Urinary bladder (tissue), 4 donors: Measurements from ENCODE around the gene PPM1E. TPM values are rescaled to one million over a fixed set of nuclear protein-coding genes. Genes with fewer than 3 reads are reported as not detected.
"Not testable (repeated sequence)": the region's sequence is repeated elsewhere in the genome, so short reads cannot be mapped to it uniquely, and the experiment has no call there.

ENCODE experiments used
- DNase-seq: peaks from one replicate; pipeline ENCODE4 v3.0.0-alpha.2; 2015; ENCODE audit errors: extremely low spot score
- H3K27ac ChIP-seq: one replicate; pipeline ENCODE4 v1.5.1; 2013; ENCODE audit warnings: low read depth, mild to moderate bottlenecking, moderate library complexity
- H3K36me3 ChIP-seq: one replicate; pipeline ENCODE4 v1.6.1; 2013; ENCODE audit warnings: mild to moderate bottlenecking, moderate library complexity; ENCODE audit not compliant: insufficient read depth
- H3K4me1 ChIP-seq: one replicate; pipeline ENCODE4 v1.6.1; 2013; ENCODE audit warnings: mild to moderate bottlenecking, moderate library complexity; ENCODE audit not compliant: insufficient read depth
- H3K4me3 ChIP-seq: one replicate; pipeline ENCODE4 v1.5.1; 2013; ENCODE audit warnings: low read depth, low read length
- WGBS: extraction: QIAGEN DNeasy Blood & Tissue Kit; methylation state at CpG from one replicate; pipeline ENCODE4 v1.1.7; 2013; 5-methylcytosine and 5-hydroxymethylcytosine counted together
- polyA plus RNA-seq: library from polyadenylated mRNA; stranded (reverse); fragments of 200-250 nt; gene quantifications from one replicate; pipeline ENCODE4 v1.2.3, GENCODE V29; 2013
- total RNA-seq: library from RNA; depleted of rRNA; stranded (reverse); fragments of >200 nt; gene quantifications from one replicate; pipeline ENCODE4 v1.2.3, GENCODE V29; 2014
- donor health status: healthy with polysubstance abuse.
- donor health status: healthy.

The PPM1E gene
- total RNA-seq (1.3 TPM), polyA plus RNA-seq (0.25 TPM)

DNA sequence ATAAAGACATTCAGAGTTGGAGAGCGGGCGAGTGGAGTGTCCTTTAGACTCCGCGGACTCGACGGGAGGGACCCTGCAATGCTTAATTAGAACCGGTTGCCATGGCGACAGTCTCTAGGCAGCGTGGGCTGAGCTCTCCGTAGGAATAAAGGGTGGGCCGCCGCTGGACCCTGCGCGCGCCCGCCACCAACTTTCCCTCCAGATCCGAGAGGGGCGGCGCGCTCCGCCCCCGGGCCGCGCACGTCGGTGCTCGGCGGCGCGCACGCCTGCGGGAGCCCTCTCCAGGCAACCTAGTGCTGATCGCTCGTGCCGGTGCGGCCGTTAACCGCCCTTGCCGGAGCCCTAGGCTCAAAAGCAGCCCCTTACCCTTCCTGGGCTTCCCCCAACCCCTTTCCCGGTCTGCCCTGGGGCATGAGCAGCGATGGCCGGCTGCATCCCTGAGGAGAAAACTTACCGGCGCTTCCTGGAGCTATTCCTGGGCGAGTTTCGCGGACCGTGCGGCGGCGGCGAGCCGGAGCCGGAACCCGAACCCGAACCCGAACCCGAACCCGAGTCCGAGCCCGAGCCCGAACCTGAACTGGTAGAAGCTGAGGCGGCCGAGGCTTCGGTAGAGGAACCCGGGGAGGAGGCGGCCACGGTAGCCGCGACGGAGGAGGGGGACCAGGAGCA, at the start of gene PPM1E:
PPM1E (plus strand) TSS at position 278 of the 669 bp plus-strand sequence.
- no peak within 1 kb of the TSS for H3K27ac ChIP-seq
- H3K36me3 ChIP-seq = no peaks in the 10 kb centered on the region
- under 1% methylated on average over 71 of the region's 71 CpGs for WGBS
- peak within 1 kb of the TSS; percentile 43 for H3K4me3 ChIP-seq
- peak; percentile 67 for DNase-seq
- H3K4me1 ChIP-seq = peaks cover 1% of the 10 kb centered on the region

DNA sequence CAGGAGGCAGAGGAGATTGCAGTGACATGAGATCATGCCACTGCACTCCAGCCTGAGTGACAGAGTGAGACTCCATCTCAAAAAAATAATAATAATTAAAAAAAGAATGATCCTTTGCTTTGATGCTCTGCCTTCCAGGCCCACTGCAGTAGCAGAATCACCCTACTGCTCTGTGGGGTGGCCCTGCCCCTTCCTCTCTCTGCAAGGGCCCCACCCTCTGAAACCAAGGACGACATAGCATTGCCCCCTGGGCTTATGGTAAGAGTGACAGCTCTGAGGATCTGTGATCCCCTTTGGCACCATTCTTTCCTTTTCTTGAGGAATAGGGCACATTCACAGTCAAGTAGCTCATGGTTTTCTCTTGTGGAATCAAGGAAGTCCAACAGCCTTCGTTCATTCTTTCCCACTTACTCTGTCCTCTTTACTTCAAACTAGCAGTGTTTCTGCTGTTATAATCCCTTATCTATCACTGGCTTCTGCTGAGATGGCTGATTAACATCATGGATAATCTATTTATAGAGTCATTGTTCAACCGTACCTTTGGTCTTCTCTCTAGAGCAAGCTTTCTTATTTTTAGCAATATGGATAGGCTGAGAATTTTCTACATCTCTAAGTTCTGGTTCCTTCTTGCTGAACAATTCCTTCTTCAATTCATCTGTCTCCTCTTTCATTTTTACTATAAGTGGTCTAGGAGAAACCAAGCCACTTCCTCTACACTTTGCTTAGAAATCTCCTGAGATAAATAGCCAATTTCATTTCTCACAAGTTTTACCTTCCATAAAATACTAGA, 49.1 kb upstream of the PPM1E start:
- Histone ChIP-seq H3K27ac (no peak overlapping the region), H3K4me3 (no peak overlapping the region), H3K36me3 (peaks cover 2% of the 10 kb centered on the region), H3K4me1 (no peaks in the 10 kb centered on the region)
- 71% methylated on average over 3 of the region's 3 CpGs for WGBS
- DNase-seq = no peak

DNA sequence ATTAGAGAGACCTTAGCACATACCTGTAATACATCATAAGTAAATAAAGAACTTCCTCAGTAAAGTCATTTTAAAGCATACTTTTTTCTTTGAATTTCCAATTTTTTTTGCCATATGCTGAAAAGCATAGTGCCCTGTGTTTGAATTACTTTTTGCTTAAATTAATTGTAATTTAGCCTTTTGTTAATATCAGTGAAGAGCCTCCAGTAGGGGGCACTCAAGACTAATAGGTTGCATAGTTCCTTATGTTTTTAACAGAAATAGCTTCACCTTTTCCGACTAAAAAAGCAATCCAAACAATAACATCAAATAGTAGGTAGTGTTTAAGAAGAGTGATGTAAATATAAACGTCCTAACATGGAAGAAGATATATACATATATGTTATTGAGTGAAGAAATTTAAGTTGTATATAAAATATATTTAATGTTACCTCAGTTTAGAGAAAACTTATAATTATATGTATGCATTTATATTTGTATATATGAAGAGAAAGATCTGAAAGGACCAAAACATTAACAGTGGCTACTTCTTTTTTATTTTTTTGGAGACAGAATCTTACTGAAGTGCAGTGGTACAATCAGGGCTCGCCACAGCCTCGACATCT, 44.6 kb upstream of the PPM1E start:
- peaks cover 3% of the 10 kb centered on the region for H3K36me3 ChIP-seq

DNA sequence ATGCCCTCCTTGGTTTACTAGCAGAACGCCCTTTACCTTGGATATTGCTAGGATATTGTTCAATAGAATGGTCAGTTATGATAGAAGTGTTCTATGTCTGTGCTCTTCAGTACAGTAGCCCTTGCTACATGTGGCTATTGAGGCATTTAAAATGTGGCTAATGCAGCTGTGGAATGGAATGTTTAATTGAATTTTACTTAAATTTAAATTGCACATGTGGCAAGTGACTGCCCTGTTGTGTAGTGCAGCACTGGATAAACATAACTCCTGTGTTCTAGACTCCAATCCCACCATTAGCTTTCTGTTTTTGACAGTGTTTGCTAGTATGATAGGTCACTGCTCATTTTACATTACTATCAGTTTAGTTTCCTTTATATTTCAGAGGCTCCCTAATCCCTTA, 33.4 kb upstream of the PPM1E start:
- Histone ChIP-seq H3K36me3 (peaks cover 3% of the 10 kb centered on the region), H3K27ac (no peak overlapping the region), H3K4me3 (no peak overlapping the region), H3K4me1 (no peaks in the 10 kb centered on the region)
- WGBS = 95% methylated on average over 1 of the region's 1 CpG
- DNase-seq = no peak

More for the DNA sequence above, 44.6 kb upstream of the PPM1E start:
- WGBS = 51% methylated on average over 4 of the region's 4 CpGs
- DNase-seq = no peak
- H3K27ac ChIP-seq = no peak overlapping the region
- H3K4me3 ChIP-seq = no peak overlapping the region
- H3K4me1 ChIP-seq = no peaks in the 10 kb centered on the region

DNA sequence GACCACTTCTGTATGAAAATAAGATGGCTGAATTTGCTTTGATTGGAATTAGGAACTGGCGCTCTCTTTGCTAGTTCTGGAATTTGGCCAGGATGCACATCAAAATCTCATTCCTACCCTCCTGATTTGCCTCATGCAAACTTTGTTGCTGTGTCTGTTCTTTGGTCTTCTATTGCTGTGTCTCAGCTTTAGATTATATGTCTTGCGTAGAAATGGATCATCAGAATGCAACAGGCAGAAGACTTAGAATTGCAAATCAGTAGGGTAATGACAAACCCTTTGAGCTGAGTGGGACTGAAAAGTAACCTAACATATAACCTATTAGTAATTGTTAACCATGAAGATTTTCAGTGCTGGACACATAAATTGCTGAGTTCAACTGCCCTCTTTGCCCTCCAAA, 33.0 kb upstream of the PPM1E start:
- 97% methylated on average over 2 of the region's 2 CpGs for WGBS
- no peaks in the 10 kb centered on the region for H3K4me1 ChIP-seq
- no peak for DNase-seq
- no peak overlapping the region for H3K4me3 ChIP-seq
- H3K27ac ChIP-seq = no peak overlapping the region
- peaks cover 3% of the 10 kb centered on the region for H3K36me3 ChIP-seq

DNA sequence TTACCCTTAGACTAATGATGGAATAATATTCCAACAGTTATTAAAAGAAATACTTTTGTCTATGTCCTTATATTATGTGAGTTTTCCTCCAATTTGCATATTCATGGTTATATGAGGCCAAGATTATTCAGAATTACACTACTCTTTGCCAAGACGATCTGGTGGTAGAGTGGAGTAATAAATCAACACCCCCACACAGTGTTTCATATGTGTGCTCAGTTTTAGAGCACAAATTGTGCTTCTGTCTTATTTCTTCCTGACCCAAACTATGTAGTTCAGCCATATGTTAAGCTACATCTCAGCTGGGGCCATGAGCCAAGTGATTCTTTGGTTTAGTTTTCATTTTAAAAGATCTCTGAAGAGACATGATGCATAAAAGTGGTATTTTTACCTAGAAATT, 26.9 kb upstream of the PPM1E start:
- WGBS = 26% methylated on average over 1 of the region's 1 CpG
- no peaks in the 10 kb centered on the region for H3K4me1 ChIP-seq
- DNase-seq = no peak
- H3K4me3 ChIP-seq = no peak overlapping the region
- H3K27ac ChIP-seq = no peak overlapping the region
- no peaks in the 10 kb centered on the region for H3K36me3 ChIP-seq

DNA sequence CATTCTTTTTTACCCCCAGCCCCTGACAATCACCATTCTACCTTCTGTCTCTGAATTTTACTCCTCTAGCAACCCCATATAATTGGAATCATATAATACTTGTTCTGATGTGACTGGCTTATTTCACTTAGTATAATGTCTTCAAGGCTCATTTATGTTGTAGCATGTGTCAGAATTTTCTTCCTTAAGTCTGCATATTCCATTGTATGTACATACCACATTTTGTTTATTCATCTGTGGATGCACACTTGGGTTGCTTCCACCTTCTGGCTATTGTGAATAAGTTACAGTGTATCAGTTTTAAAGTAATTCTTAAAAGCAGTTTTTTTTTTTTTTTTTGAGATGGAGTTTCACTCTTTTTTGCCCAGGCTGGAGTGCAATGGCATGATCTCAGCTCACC, 24.7 kb upstream of the PPM1E start:
- H3K4me1 ChIP-seq = no peaks in the 10 kb centered on the region
- no peak overlapping the region for H3K4me3 ChIP-seq
- no peaks in the 10 kb centered on the region for H3K36me3 ChIP-seq
- H3K27ac ChIP-seq = no peak overlapping the region
- DNase-seq = no peak

DNA sequence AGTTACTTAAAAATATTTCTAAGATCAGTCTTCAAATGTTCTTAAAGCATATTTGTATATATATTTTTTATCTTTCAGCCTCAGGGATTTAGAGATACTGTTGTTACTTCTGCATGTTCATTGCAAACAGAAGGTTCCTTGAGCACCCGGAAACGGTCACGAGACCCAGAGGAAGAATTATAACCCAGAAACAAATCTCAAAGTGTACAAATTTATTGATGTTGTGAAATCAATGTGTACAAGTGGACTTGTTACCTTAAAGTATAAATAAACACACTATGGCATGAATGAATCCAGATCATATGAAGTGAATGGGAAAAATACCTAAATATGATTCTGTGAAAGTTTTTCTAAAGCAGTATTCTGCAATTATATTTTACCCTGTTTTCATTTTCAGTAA, 21.6 kb upstream of the PPM1E start:
- no peak overlapping the region for H3K27ac ChIP-seq
- no peaks in the 10 kb centered on the region for H3K4me1 ChIP-seq
- H3K4me3 ChIP-seq = no peak overlapping the region
- no peak for DNase-seq
- 85% methylated on average over 3 of the region's 3 CpGs for WGBS
- H3K36me3 ChIP-seq = no peaks in the 10 kb centered on the region

DNA sequence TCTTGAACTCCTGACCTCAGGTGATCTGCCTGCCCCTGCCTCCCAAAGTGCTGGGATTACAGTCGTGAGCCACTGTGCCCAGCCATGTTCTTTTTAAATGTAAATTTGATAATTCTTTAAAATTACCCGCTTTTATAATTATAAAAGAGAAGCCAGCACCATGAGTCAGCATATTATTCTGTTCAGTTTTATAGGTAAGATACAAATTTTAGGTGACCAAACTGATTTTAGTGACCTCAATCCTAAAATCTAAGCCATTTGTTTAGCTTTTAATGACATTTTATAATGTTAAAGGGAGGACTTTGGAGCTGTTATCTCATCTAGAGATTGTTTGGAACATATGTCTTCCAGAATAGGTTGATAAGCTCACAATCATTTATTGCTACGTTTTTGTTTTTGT, 20.8 kb upstream of the PPM1E start:
- H3K36me3 ChIP-seq = no peaks in the 10 kb centered on the region
- WGBS = 79% methylated on average over 3 of the region's 3 CpGs
- H3K4me1 ChIP-seq = no peaks in the 10 kb centered on the region
- no peak for DNase-seq
- no peak overlapping the region for H3K4me3 ChIP-seq
- no peak overlapping the region for H3K27ac ChIP-seq

DNA sequence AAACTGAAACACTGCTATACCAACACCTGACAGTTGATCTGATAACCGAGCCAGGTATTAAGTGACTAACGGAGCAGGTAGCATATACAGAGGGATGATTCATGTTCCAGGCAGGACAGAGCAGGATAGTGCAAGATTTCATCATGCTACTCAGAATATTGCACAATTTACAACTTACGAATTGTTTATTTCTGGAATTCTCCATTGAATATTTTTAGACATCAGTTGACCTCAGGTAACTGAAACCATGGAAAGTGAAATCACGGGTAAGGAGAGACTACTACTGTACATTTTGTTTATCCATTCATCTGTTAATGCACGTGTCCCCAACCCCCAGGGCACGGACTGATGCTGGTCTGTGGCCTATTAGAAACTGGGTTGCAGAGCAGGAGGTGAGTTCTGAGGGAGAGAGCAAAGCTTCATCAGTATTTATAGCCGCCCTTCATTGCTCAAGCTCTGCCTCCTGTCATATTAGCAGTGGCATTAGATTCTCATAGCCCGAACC, 14.5 kb upstream of the PPM1E start:
- Histone ChIP-seq H3K4me3 (no peak overlapping the region), H3K27ac (no peak overlapping the region), H3K4me1 (no peaks in the 10 kb centered on the region), H3K36me3 (no peaks in the 10 kb centered on the region)
- 78% methylated on average over 8 of the region's 8 CpGs for WGBS
- DNase-seq = no peak

DNA sequence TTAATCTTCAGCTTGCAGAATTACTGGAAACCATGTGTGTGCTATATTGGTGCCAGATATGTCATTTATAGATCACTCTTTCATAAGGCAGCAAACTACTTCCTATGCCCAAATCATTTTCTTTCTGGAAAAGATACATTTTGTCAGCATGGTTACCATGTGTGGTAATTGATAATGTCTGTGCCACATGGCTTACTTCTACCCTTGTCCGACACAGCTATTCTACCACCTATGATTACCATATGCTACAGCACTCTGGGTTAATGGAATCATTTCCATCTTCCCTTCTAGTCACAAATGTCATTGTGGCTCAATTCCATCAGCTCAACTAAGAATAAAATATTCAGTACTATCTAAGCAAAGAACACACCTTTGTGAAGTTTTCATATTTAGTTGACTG, 8.0 kb upstream of the PPM1E start:
- WGBS = 89% methylated on average over 1 of the region's 1 CpG
- no peaks in the 10 kb centered on the region for H3K4me1 ChIP-seq
- no peak overlapping the region for H3K4me3 ChIP-seq
- no peak for DNase-seq
- no peak overlapping the region for H3K27ac ChIP-seq
- no peaks in the 10 kb centered on the region for H3K36me3 ChIP-seq

DNA sequence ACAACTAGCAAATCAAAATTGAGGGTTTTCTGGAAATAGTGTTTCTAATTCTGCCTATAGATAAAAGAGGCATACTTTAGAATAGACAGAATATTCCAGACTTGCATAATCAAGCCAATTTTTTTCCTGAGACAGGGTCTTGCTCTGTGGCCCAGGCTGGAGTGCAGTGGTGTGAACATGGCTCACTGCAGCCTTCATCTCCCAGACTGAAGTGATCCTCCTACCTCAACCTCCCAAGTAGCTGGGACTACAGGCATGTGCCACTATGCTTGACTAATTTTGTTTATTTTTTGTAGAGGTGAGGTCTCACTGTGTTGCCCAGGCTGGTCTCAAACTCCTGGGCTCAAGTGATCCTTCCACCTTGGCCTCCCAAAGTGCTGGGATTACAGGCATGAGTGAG, 6.0 kb upstream of the PPM1E start:
- not testable (repeated sequence) for H3K4me3 ChIP-seq

DNA sequence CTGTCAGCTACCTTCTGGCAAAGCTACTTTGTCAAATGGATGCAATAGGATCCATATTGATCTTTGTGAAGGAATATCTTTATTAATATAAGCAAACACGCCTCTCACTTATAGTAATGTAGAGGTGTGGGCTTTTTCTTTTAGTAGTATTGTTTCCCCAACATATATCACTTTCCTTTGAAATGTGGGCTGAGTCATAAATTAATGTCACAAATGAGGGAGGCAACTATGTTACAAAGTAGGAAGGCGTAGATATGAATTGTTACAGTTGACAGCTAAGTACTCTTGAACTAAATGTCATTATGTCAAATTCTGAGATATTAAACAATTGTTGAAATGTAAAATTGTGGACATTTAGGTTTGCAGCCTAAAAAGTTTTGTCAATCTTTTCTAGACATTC, 2.6 kb upstream of the PPM1E start:
- no peak overlapping the region for H3K4me3 ChIP-seq
- 61% methylated on average over 2 of the region's 2 CpGs for WGBS
- H3K36me3 ChIP-seq = no peaks in the 10 kb centered on the region
- H3K27ac ChIP-seq = no peak overlapping the region
- H3K4me1 ChIP-seq = peaks cover 1% of the 10 kb centered on the region
- DNase-seq = no peak

More for the DNA sequence above, 6.0 kb upstream of the PPM1E start:
- H3K27ac ChIP-seq, H3K36me3 ChIP-seq, H3K4me1 ChIP-seq, DNase-seq: not testable (repeated sequence)

DNA sequence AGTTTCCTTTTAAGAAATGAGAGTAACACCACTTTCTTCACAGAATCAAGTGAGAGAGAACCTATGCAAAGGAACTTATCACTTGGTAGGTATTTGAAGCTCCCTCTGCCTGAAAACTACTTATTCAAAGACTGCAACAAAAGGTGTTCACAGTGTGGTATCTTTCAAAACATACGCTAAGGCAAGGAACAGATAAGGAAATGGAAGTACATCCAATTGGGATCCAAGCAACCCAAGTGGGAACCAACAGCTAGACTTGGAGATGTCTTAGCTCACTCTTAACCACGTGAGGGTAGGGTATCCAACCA, 431 bp upstream of the PPM1E start:
- no peak overlapping the region for H3K27ac ChIP-seq
- no peaks in the 10 kb centered on the region for H3K36me3 ChIP-seq
- WGBS = 21% methylated on average over 2 of the region's 2 CpGs

More for the DNA sequence above, 431 bp upstream of the PPM1E start:
- DNase-seq = no peak
- H3K4me3 ChIP-seq = peak overlapping the region; percentile 43
- peaks cover 1% of the 10 kb centered on the region for H3K4me1 ChIP-seq
